ENCODE results near the gene ADAT3. TPM values are rescaled to one million over a fixed set of nuclear protein-coding genes. Genes with fewer than 3 reads are reported as not detected.

Gene ADAT3
- total and polyA plus RNA-seq, 4 donors: 1.3 to 3.3 (median 2.1) TPM

DNA sequence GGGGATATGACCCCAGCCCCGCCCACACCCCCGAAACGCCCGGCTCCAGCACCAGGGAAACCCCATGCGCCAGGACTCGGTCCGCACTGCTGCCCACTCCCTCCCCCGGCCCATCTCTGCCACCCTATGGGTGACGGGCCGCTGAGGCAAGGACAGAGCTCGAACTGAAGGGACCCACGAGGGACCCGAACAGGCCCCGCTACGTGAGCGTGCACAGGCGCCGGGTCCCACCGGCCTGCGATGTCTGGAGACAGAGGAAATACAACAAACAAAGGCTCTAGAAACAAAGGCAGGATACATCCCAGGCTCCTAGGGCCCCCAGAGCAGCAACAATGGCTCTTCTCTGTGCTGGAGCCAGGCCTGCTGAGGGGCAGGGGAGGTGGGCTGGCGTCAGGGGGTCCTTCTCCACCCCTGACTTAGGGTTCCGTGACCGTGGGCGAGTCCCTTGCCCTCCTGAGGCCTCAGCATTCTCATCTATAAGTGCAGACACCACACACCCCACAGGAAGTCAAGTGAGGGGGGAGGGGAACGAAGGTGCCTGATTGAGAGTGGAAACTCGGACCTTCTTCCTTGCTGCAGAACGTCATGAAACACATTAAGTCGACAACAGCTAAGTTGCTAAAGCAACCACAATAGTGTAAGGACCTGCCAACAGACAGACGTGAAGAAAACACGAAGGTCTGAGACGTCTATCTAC is 23.0 kb upstream of the ADAT3 start:
- peaks cover 2 to 34% (median 24%) of the 10 kb centered on the region in 4 donors for H3K4me1 ChIP-seq (ENCODE audit: control insufficient read depth in 4 of 4, insufficient read depth in 4 of 4, low read length in 3 of 4)

DNA sequence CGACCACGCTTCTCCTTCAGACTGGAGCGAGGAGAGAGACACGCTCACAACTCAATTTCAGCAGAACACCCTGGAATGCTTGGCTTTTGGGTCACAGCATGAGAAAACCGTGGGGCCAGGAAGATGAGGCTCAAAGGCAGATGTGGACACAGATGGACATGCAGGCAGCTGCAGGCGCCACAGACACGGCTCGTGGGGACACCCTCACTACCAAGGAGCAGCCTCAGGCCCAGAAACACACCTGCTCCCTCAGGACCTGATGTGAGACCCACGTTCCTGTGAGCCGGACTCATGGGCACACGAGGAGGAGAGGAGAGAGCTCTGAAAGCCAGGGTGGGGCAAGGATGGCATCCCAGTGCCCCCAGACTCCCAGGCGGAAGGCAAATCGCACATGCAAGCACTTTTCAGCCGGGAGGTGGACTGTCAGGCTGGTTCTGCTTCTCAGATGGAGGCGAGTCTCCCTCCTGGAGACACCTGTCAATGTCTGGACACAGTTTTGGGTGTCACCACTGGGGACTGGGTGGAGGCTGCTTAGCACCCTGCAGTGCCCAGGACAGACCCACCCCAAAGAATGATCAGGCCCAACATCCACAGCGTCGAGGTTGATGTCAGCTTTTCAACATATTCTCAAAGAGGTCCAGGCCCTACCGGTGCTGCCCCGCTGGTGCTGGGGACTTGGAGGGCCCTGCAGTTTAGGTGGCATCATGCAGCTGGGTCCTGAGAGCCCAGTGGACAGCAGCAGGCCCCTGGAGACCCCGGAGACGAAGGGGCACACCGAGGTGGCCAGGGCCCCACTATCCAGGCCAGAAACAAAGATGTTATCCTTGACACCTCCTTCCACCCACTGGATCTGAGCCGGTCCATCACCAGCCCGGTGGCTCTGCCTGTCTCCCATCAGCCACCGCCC is 22.2 kb upstream of the ADAT3 start:
- WGBS: 79% methylated on average over 25 of the region's 25 CpGs
- H3K27ac ChIP-seq (ENCODE audit: low read depth in 1 of 2, low read length in 2 of 2): peak overlapping the region; percentile 6 to 50
- peaks cover 1 to 34% (median 24%) of the 10 kb centered on the region in 4 donors for H3K4me1 ChIP-seq (ENCODE audit: control insufficient read depth in 4 of 4, insufficient read depth in 4 of 4, low read length in 3 of 4)
- peak overlapping the region in 1 of 3 donors; percentile 83 for H3K4me3 ChIP-seq (ENCODE audit: low read depth in 1 of 3, low read length in 3 of 3)
- no peaks in the 10 kb centered on the region for H3K27me3 ChIP-seq (ENCODE audit: control insufficient read depth in 4 of 4, insufficient read depth in 4 of 4, low read length in 3 of 4)
- peaks cover 0 to 4% (median 2%) of the 10 kb centered on the region in 4 donors for H3K36me3 ChIP-seq (ENCODE audit: control insufficient read depth in 4 of 4, insufficient read depth in 3 of 4, low read depth in 1 of 4, low read length in 3 of 4)
- no peaks in the 10 kb centered on the region for H3K9me3 ChIP-seq (ENCODE audit: control insufficient read depth in 4 of 4, low read length in 3 of 4)
- peak overlapping the region; percentile 13 to 37 for H3K9ac ChIP-seq (ENCODE audit: low read depth in 1 of 2, low read length in 2 of 2)
- DNase-seq (ENCODE audit: low spot score): no peak
- TF ChIP-seq FOXA2 (IDR thresholded peaks at IDR 0.05) (no peak), FOXA1 (IDR thresholded peaks at IDR 0.05) (no peak), NR2F2 (IDR thresholded peaks at IDR 0.05) (no peak), RAD21 (IDR thresholded peaks at IDR 0.05) (no peak), EGR1 (IDR thresholded peaks at IDR 0.05; ENCODE audit: low read depth in 2 of 2) (no peak), YY1 (IDR thresholded peaks at IDR 0.05) (no peak), HNF4A (conservative IDR thresholded peaks at IDR 0.05) (no peak), TAF1 (conservative IDR thresholded peaks at IDR 0.05) (no peak), JUND (IDR thresholded peaks at IDR 0.05) (no peak), SP1 (IDR thresholded peaks at IDR 0.05) (no peak)
- TF ChIP-seq, protein P1, sequence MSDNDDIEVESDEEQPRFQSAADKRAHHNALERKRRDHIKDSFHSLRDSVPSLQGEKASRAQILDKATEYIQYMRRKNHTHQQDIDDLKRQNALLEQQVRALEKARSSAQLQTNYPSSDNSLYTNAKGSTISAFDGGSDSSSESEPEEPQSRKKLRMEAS (IDR thresholded peaks at IDR 0.05): no peak
- TF ChIP-seq, protein P2, sequence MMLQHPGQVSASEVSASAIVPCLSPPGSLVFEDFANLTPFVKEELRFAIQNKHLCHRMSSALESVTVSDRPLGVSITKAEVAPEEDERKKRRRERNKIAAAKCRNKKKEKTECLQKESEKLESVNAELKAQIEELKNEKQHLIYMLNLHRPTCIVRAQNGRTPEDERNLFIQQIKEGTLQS (IDR thresholded peaks at IDR 0.05): no peak
- TF ChIP-seq, protein P3, sequence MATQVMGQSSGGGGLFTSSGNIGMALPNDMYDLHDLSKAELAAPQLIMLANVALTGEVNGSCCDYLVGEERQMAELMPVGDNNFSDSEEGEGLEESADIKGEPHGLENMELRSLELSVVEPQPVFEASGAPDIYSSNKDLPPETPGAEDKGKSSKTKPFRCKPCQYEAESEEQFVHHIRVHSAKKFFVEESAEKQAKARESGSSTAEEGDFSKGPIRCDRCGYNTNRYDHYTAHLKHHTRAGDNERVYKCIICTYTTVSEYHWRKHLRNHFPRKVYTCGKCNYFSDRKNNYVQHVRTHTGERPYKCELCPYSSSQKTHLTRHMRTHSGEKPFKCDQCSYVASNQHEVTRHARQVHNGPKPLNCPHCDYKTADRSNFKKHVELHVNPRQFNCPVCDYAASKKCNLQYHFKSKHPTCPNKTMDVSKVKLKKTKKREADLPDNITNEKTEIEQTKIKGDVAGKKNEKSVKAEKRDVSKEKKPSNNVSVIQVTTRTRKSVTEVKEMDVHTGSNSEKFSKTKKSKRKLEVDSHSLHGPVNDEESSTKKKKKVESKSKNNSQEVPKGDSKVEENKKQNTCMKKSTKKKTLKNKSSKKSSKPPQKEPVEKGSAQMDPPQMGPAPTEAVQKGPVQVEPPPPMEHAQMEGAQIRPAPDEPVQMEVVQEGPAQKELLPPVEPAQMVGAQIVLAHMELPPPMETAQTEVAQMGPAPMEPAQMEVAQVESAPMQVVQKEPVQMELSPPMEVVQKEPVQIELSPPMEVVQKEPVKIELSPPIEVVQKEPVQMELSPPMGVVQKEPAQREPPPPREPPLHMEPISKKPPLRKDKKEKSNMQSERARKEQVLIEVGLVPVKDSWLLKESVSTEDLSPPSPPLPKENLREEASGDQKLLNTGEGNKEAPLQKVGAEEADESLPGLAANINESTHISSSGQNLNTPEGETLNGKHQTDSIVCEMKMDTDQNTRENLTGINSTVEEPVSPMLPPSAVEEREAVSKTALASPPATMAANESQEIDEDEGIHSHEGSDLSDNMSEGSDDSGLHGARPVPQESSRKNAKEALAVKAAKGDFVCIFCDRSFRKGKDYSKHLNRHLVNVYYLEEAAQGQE (IDR thresholded peaks at IDR 0.05): no peak
- TF ChIP-seq, protein P4, sequence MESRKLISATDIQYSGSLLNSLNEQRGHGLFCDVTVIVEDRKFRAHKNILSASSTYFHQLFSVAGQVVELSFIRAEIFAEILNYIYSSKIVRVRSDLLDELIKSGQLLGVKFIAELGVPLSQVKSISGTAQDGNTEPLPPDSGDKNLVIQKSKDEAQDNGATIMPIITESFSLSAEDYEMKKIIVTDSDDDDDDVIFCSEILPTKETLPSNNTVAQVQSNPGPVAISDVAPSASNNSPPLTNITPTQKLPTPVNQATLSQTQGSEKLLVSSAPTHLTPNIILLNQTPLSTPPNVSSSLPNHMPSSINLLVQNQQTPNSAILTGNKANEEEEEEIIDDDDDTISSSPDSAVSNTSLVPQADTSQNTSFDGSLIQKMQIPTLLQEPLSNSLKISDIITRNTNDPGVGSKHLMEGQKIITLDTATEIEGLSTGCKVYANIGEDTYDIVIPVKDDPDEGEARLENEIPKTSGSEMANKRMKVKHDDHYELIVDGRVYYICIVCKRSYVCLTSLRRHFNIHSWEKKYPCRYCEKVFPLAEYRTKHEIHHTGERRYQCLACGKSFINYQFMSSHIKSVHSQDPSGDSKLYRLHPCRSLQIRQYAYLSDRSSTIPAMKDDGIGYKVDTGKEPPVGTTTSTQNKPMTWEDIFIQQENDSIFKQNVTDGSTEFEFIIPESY (IDR thresholded peaks at IDR 0.05): no peak

More for the DNA sequence above, 23.0 kb upstream of the ADAT3 start:
- H3K4me3 ChIP-seq (ENCODE audit: low read depth in 1 of 3, low read length in 3 of 3): peak overlapping the region in 1 of 3 donors; percentile 6
- H3K27ac ChIP-seq (ENCODE audit: low read depth in 1 of 2, low read length in 2 of 2): peak overlapping the region; percentile 6 to 50
- WGBS: 74% methylated on average over 31 of the region's 31 CpGs
- H3K9me3 ChIP-seq (ENCODE audit: control insufficient read depth in 4 of 4, low read length in 3 of 4): no peaks in the 10 kb centered on the region
- peak overlapping the region in 1 of 2 donors; percentile 13 for H3K9ac ChIP-seq (ENCODE audit: low read depth in 1 of 2, low read length in 2 of 2)
- H3K36me3 ChIP-seq (ENCODE audit: control insufficient read depth in 4 of 4, insufficient read depth in 3 of 4, low read depth in 1 of 4, low read length in 3 of 4): peaks cover 0 to 4% (median 2%) of the 10 kb centered on the region in 4 donors
- DNase-seq (ENCODE audit: low spot score): no peak
- H3K27me3 ChIP-seq (ENCODE audit: control insufficient read depth in 4 of 4, insufficient read depth in 4 of 4, low read length in 3 of 4): no peaks in the 10 kb centered on the region
- TF ChIP-seq, protein P5, sequence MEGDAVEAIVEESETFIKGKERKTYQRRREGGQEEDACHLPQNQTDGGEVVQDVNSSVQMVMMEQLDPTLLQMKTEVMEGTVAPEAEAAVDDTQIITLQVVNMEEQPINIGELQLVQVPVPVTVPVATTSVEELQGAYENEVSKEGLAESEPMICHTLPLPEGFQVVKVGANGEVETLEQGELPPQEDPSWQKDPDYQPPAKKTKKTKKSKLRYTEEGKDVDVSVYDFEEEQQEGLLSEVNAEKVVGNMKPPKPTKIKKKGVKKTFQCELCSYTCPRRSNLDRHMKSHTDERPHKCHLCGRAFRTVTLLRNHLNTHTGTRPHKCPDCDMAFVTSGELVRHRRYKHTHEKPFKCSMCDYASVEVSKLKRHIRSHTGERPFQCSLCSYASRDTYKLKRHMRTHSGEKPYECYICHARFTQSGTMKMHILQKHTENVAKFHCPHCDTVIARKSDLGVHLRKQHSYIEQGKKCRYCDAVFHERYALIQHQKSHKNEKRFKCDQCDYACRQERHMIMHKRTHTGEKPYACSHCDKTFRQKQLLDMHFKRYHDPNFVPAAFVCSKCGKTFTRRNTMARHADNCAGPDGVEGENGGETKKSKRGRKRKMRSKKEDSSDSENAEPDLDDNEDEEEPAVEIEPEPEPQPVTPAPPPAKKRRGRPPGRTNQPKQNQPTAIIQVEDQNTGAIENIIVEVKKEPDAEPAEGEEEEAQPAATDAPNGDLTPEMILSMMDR (IDR thresholded peaks at IDR 0.05; ENCODE audit: low read depth, low read length, missing input control): no peak
- TF ChIP-seq JUND (IDR thresholded peaks at IDR 0.05): no peak
- TF ChIP-seq, protein P4 (IDR thresholded peaks at IDR 0.05): no peak
- TF ChIP-seq NR2F2 (IDR thresholded peaks at IDR 0.05): no peak
- no peak for TF ChIP-seq FOXA2 (IDR thresholded peaks at IDR 0.05)
- no peak for TF ChIP-seq GABPA (IDR thresholded peaks at IDR 0.05 in 1 of 2, conservative IDR thresholded peaks at IDR 0.05 in 1 of 2)
- no peak for TF ChIP-seq EGR1 (IDR thresholded peaks at IDR 0.05; ENCODE audit: low read depth in 2 of 2)
- TF ChIP-seq RXRA (IDR thresholded peaks at IDR 0.05): no peak
